Measurements from ENCODE around the gene RPL18.
"Not testable (repeated sequence)": the region's sequence is repeated elsewhere in the genome, so short reads cannot be mapped to it uniquely, and the experiment has no call there.

Gene RPL18

DNA sequence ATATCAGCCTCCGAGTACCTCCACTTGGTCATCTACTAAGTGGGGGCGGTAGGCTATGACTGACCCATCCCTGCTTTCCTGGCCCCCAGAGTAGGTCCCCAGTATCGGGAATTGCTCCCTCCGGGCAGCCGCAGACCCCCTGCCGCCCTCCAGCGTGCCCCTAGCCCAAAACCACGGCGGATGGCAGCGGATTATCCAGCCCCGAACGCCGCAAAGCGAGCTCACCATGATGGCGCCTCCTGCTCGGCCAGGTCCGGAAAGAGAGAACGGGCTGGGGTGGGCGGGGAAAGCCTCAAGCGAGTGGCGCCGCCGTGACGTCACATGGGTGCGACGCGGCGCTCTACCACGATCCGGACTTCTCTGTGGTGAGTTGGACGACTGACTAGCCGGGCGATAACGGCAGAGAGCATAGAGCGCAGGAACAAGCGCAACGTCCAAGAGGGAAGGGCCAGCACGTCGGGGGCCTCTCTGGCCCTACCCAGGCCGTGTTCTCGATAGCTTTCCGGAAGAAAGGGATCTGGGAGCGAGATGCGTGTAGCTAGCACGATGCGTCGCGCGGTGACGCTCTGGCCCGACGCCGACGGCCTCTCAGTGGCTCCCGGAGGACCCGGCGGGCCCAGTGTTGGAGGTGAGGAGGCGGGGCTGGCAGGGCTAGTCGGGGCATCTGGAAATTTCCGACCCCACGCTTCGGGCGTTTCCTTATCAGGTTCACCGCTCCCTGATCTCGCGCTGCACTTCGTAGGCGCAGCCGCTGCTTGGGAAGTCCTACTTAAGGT lies at the start of gene RPL18, which contains the start of gene SPHK2:
TSS of gene RPL18 (minus strand) at position 263 of the 776 bp plus-strand sequence. CDS start at position 228, 35 bp downstream.
TSS of gene SPHK2 (plus strand) at position 591 of the 776 bp plus-strand sequence. CDS start 1,009 bp downstream, outside the sequence.
- DNase-seq, result peak; percentile 99

DNA sequence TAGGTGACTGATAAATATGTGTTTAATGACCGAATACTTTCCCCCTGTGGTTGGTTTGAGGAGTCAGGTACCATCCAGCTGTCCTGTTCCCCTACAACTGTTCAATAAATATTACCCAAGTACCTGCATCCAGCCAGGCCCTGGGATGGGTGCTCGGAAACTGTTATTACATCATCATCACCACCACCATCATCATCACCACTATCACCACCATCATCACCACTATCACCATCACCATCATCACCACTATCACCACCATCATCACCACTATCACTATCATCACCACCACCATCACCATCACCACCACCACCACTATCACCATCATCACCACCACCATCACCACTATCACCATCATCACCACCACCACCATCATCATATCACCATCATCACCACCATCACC lies 49.8 kb upstream of the RPL18 start:
- DNase-seq, result no peak

DNA sequence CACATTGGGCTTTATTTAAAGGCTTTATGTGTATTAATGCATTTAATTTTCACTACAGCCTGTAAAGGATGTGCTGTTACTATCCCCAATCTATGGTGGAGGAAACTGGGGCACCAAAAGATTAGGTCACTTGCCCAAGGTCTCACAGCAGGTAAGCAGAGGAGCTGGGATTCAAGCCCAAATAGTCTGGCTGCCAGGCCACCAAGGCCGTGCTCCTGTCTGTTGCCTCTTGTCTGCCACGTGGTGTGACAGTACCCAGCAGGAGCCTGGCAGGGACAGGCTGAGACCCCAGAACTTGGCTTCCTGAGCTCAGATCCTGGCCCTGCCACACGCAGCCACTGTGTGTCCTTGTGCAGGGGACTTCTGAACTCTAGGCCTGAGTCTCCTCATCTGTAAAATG lies 49.4 kb upstream of the RPL18 start:
- DNase-seq, result no peak

DNA sequence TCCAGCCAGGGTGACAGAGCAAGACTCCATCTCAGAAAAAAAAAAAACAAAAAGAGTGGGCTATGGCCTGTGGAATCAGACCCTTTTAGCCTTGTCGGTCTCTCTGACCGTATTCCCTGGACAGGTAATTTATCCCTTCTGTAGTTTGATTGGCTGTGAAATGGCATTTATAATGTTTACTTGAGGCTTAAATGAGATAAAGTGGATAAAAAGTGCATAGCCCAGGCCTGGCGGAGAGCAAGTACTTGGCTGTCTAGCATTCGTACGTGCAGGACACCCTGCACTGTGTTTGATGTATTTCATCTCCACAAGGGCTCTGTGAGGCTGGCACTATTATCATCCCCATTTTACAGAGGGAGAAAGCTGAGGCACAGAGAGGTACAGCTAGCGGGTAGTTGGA lies 46.8 kb upstream of the RPL18 start:
- no peak for DNase-seq

DNA sequence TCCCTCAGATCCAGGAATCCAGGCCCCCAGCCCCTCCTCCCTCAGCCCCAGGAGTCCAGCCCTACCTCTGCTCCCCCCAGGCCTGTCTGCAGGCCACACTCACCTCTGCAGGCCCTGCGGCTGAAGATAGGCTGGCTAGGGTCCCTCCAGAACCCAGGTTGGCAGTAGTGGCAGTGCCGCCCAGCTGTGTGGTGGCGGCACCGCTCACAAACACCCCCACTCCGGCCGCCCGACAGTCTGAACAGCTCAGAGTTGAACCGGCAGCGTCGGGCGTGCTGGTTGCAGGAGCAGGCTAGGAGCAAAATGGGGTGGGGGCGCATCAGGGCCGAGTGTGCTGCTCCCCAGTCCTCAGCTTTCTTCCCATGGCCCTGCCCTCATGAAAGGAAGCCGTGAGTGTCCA lies 45.5 kb upstream of the RPL18 start:
- DNase-seq, result no peak

DNA sequence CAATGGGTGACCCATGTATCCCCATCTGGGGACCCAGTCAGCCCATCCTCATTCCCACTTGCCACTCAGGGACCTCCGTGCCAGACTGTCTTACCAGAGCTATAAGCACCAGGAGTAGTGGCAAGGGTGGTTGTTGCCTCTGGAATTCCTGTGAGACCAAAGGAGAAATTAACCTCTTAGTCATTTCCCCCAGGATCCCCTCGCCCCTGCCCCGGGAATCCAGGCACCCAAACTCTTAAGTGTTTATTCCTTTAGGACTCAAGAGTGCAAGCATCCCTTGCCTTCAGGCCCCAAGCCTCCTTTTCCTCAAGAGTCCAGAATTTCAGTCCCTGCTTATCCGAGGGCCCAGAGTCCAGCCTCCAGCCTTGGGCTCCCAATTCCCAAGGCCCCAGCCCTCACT lies 44.7 kb upstream of the RPL18 start:
- no peak for DNase-seq

DNA sequence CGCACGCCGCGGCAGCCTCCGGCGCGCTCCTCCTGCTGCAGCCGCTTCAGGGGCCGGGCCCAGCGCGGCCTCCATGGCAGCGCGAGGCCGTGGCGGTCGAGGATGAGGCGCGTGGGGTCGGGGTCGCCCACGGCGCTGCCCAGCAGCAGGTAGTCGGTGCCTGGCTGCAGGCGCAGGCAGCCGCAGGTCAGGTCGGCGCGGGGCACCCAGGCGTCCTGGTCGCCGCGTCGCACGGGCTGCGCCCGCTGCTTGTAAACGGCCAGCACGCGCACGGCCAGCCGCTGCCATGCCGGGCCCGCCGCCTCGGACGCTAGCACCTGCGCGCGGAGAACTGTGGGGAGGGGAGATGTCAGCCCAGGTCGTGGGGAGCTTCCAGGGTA lies 42.7 kb upstream of the RPL18 start:
- DNase-seq, result no peak

DNA sequence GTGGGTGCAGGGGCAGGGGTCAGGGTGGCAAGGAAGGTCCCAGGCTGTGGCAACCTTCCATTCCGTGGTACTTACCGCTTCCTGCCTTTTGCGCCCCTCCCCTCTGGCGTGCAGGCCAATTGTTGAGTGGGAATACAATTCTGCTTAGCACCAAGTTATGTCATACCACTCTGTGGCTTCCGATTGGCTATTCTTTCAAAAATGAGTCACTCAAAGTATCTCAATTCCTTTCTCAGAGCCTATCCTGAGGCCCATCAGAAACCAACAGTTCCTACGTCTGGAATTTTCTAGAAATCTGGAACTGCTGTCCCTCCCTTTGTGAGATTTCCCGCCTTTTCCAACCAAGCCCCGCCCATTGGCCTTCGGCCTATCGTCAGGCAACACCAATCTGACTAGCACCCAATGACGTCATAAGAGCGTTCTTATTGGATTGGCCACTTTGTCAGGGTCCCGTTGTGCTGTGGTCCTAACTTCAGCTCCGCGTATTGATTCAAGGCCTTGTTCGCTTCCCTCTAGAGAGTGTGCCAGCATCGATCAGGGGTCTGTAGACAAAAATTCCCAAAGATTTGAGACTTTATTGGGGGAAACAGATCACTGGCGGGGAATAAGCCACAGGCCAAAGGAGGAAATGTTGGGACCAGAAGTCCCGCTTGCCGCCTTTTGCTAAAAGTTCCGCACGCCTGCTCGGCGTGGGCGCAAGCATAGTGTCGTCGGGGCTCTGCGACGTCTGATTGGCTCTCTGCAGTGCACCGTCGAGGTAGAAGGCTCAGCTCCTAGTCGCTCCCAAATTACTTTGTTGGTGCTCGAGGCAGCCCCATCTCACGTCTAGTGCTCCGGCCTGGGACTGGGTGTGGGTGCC lies 42.1 kb upstream of the RPL18 start:
- peak; percentile 82 for DNase-seq

DNA sequence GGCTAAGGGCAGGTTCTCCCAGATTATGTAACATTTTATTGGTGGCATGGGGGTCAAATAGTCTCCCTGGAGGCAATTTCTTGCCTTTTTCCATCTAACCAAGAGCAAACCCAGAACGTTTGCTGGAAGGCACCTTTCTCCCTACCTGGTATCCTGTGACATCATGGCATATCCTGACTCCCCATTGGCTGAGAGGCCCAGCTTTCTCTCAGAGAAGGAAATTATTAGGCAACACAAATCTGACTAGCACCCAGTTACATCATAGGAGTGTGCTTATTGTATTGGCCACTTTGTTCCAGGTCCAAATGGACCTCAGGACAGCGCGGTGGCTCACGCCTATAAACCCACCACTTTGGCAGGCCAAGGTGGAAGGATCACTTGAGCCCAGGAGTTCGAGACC lies 40.8 kb upstream of the RPL18 start:
- DNase-seq, result no peak

DNA sequence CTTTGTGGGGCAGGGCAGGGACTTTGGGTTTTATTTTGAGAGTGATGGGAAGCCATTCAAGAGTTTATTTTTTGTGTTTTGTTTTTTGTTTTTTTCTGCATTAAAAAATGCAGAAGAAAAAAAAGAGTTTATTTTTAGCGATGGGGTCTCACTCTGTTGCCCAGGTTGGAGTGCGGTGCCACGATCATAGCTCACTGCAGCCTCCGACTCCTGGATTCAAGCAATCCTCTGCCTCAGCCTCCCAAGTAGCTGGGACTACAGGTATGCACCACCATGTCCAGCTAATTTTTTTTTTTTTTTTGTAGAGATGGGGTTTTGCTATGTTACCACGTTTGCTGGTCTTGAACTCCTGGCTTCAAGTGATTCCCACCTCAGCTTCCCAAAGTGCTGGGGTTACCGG lies 39.5 kb upstream of the RPL18 start:
- no peak for DNase-seq

DNA sequence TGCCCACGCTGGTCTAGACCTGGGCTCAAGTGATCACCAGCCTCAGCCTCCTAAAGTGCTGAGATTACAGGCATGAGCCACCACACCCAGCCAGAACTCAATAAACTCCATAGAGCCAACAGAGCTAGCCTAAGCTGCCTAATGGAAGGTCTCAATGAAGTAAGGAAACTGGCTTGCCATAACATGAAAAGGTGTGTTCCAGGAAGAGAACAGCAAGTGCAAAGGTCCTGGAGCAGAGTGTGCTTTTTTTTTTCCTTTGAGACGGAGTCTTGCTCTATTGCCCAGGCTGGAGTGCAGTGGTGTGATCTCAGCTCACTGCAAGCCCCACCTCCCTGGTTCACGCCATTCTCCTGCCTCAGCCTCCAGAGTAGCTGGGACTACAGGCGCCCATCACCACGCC lies 38.9 kb upstream of the RPL18 start:
- not testable (repeated sequence) for DNase-seq

DNA sequence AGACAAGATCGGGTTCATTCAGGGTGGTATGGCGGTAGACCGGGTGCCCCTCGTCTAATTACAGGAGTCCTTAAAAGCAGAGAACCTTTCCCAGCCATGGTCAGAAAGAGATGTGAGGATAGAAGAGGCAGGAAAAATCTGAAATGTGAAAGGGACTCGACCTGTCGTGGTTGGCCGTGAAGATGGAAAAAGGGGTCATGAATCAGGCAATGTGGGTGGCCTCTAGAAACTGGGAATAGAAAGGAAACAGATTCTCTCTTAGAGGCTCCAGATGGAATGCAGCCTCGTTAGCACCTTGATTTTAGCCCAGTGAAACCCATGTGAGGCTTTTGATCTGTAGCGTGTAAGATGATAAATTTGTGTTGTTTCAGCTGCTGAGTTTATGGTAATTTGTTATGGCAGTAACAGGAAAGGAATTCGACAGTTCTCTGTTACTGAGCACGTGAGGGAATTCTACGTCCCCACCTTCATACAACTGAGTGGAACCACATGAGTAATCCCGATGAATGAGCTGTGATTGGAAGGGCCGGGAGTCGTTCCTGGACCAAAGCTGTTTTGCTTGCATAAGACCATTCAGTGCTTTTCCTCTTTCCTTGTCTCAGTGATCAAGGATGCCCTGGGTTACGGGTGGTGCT lies 38.0 kb upstream of the RPL18 start:
- DNase-seq, result no peak

DNA sequence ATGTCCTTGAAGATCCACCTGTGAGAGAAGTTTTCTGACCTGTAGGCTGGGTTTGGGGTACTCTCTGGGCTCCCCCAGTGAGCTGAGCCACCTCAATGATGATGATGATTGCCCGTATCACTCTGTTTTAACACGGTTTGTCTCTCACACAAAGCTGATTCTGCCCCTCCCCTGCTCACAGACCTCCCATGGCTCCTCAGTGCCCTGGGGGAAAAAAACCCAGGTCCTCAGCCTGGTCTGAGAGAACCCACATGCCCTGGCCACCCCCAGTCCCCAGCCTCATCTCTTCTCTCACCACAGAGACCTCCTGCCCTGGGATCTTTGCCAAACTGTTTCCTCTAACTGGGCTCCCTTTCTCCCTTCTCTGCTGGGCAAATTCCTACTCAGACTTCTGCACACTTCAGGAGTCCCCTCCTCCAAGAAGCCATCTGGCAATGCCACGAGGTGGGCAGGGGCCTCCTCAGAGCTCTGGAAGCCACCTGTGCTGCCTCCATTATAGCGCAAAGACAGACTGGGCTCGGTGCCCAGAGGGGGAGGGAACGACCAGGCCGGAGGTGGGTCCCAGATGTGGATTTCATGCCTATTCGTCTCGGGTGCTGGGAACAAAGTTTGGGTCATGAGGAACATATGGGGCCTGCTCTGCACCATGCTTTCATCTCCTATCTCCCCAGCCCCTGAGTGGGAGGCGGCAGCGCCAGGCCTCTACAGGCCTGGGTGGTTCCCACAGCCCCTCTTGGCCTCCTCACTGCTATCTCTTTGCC lies 35.5 kb upstream of the RPL18 start:
- DNase-seq, result peak; percentile 81

DNA sequence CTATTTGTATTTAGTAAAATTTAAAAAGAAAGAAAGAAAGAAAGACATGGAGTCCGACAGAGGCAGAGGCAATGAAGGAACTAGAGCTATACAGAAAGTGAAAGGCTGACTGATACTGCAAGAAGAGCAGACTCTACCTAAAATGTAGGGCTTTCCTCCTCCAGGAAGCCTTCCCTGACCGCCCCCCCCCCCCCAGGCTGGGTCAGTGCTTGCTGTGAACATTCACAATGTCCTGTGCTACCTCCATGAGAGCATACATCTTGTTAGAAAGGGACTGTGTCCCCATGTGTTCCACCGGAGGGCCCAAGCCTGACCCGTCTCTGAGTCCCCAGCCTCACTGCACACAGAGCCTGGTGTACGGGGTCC lies 32.7 kb upstream of the RPL18 start:
- no peak for DNase-seq

DNA sequence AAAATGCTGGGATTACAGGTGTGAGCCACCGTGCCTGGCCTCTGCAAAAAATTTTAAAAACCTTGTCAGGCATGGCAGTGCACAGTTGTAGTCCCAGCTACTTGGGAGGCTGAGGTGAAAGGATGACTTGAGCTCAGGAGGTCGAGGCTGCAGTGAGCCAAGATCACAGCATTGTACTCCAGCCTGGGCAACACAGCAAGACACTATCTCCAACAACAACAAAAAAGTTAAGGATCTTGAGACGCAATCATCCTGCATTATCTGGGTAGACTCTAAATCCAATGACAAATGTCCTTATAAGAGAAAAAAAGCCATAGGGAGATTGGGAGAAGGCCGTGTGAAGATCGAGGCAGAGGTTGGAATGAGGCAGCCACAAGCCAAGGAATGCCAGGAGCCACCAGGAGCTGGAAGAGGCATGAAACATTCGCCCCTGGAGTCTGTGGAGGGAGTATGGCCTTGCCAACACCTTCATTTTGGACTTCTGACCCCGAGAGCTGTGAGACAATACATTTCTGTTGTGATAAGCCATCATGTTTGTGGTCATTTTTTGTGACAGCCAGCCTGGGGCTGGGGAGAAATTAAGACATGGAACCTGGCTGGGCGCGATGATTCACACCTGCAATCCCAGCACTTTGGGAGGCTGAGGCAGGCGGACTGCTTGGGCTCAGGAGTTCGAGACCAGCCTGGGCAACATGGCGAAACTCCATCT lies 32.1 kb upstream of the RPL18 start:
- DNase-seq, result no peak

DNA sequence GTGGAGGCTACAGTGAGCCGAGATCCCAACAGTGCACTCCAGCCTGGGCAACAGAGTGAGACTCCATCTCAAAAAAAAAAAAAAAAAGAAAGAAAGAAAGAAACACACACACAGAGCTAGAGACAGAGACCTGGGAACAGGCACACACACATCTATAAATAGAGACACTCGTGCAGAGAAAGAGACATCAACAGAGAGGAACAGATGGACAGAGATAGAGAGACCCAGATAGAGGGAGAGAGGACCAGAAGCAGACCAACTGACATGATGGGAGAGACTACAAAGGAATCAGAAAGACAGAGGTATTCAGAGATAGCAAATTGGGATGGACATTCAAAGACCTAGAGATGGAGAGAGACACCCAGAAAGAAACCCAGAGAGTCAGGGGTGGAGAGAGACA lies 29.2 kb upstream of the RPL18 start:
- no peak for DNase-seq

DNA sequence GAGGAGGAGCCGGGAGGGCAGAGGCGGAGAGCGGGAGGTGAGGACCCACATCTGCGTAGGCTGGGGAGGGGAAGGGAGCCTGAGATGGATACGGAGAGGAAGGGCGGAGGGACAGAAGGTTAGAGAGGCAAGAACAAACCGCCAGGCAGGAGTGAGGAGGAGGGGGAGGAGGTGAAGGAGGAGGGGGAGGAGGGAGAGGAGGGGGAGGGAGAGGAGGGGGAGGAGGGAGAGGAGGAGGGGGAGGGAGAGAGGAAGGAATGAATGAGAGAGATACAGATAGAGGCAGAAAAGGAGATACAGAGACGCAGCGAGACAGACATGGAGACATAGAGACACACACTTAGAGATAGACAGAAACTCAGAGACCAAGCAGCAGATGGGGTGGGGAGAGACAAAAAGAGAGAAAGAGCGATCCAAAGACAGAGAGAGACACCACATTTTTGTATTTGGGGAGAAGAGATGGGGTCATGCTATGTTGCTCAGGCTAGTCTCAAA lies 27.8 kb upstream of the RPL18 start:
- DNase-seq, result no peak

DNA sequence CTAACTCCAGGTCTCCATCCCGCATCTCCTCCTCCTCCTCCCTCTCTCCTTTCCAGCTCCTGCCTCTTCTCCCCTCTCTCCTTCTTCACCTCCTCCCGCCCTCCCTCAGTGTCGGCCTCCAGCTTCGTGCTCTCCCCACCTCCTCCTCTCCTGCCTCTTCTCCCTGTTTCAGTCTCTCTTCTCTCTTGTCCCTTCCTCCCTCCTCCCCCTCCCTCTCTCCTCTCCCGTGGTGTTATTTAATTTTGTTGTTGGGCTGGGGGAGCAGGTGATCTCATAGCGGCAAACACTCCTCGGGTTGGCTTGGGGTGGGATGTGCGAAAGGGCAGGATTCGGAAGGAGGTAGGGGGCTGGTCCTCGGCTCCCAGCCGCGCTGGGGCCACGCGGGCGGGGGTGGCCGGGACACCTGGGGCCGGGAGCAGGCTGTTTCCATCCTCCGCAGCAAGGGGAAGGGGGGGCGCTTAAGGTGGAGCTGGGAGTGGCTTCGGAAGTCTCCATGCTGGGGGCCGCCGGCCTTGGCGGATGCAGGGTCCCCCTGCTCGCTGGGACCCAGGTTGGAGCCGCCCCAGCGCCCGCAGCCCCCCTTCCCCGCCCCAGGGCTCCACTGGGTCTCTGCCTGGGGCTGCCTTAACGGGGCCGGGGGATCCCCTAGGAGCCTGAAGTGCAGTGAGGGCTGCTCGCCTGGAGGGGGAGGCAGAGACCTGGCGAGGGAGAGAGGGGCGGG lies 27.2 kb upstream of the RPL18 start, which contains the start of gene CA11:
TSS of gene CA11 (minus strand) at position 187 of the 721 bp plus-strand sequence. CDS start 555 bp downstream, outside the sequence.
- peak; percentile 95 for DNase-seq

DNA sequence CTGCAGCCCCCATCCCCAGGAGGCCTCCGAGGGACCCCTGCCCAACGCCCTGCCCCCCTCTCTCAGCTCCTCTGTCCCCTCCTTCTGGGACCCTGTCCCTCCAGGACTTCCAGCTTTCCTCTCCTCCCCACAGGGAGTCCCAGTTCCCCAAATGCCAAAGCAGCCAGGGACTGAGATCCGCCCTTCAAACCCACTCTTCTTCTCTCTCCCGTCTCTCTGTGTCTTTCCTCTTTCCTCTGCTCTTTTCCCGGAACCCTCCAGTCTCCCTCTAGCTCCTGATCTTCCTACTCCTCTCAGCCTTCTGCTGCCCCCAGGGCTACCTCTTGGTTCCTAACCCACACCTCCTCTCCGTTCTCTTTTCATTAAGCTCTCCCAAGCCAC lies 26.6 kb upstream of the RPL18 start:
- DNase-seq, result no peak

DNA sequence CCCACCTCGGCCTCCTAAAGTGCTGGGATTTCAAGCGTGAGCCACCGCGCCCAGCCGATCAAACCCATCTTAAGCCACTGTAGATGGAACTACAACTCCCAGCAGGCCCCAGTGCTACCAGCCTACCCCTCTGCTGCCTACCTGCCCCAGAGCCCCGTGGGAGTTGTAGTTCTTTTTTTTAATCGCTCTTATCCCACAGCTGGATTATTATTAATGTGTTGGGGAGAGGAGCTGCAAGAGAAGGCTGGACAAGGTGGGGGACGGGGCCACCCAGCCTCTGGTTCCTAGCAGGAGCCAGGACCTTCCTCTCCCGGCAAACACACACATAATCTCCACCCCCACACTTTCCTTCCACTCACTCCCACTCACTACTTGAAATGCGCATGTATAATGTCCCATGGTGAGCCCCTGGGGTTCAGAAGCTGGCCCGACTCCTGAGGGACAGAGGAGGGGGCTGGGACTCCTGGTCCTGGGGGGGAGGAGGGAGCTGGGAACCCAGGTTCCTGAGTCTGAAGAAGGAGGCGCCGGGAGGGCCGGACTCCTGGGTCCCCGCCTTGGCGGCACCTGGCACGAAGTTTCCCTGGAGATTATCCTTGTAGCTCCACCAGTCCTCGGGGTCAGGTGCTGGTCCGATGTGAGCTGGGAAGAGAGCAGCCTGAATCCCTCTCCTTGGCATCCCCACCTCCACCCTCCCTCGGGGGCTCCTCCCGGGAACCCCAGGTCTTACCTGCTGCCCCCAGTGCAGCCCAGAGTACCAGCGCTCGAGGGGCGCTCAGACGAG lies 26.1 kb upstream of the RPL18 start:
- peak; percentile 84 for DNase-seq
